Measurements from ENCODE around the gene SLC17A7. TPM values are rescaled to one million over a fixed set of nuclear protein-coding genes. Genes with fewer than 3 reads are reported as not detected.

SLC17A7 gene
- total RNA-seq, 2 donors from 2014 or later = 0.40 TPM; not detected in 1

GRCh38 chr19:49382639-49383038 is 58.7 kb downstream of the SLC17A7 start:
- H3K27ac Mint-ChIP-seq = no peak overlapping the region
- H3K9me3 Mint-ChIP-seq = no peaks in the 10 kb centered on the region
- no peak for ATAC-seq (replicated peaks)
- H3K36me3 Mint-ChIP-seq (ENCODE audit: low read depth) = no peaks in the 10 kb centered on the region
- no peaks in the 10 kb centered on the region for H3K27me3 Mint-ChIP-seq
- H3K4me3 Mint-ChIP-seq = no peak overlapping the region
- no peaks in the 10 kb centered on the region for H3K4me1 Mint-ChIP-seq

- no peak overlapping the region for H3K4me3 Mint-ChIP-seq
- no peak for ATAC-seq (replicated peaks)
- peaks cover 8% of the 10 kb centered on the region for H3K27me3 Mint-ChIP-seq
- H3K27ac Mint-ChIP-seq = no peak overlapping the region
- H3K4me1 Mint-ChIP-seq = no peaks in the 10 kb centered on the region
- no peaks in the 10 kb centered on the region for H3K36me3 Mint-ChIP-seq (ENCODE audit: low read depth)
- no peaks in the 10 kb centered on the region for H3K9me3 Mint-ChIP-seq
Observed at GRCh38 chr19:49380391-49380790, 60.9 kb downstream of the SLC17A7 start.

Other genes starting within 250 kb of the SLC17A7 start
- gene SLC6A16, start 116.3 kb downstream of the SLC17A7 start, total RNA-seq = 1 to 10 TPM; 1.1 to 1.4 TPM
- 100 to 1,000 TPM; 125 to 168 TPM for gene CD37, start 106.1 kb downstream of the SLC17A7 start, total RNA-seq
- under 1 TPM in 1 of 2 donors, not detected in 1; 0.16 TPM for gene TEAD2, start 79.1 kb downstream of the SLC17A7 start, total RNA-seq
- not detected for gene DKKL1, start 77.7 kb downstream of the SLC17A7 start, total RNA-seq
- gene KASH5, start 53.3 kb downstream of the SLC17A7 start, total RNA-seq = 1 to 10 TPM in 1 of 2 donors, not detected in 1; 1.1 TPM
- not detected for gene PTH2, start 18.1 kb downstream of the SLC17A7 start, total RNA-seq
- not detected for gene GFY, start 16.1 kb downstream of the SLC17A7 start, total RNA-seq
- gene PIH1D1, start 10.3 kb upstream of the SLC17A7 start, total RNA-seq = 100 to 1,000 TPM; 183 to 194 TPM
- 10 to 100 TPM; 15.5 to 39.1 TPM for gene ALDH16A1, start 11.7 kb upstream of the SLC17A7 start, total RNA-seq
- 10 to 100 TPM; 77.2 to 92.8 TPM for gene FLT3LG, start 32.7 kb upstream of the SLC17A7 start, total RNA-seq
- gene RPL13A, start 46.1 kb upstream of the SLC17A7 start, total RNA-seq = 1,000 to 10,000 TPM; 3,905 to 4,763 TPM
- 1,000 to 10,000 TPM; 2,381 to 3,085 TPM for gene RPS11, start 54.9 kb upstream of the SLC17A7 start, total RNA-seq
- 10 to 100 TPM; 11.1 to 15.8 TPM for gene FCGRT, start 71.1 kb upstream of the SLC17A7 start, total RNA-seq
- gene RCN3, start 86.5 kb upstream of the SLC17A7 start, total RNA-seq = 10 to 100 TPM in 1 of 2 donors, 1 to 10 TPM in 1; 1.2 to 11.8 TPM
- gene NOSIP, start 139.0 kb upstream of the SLC17A7 start, total RNA-seq = 100 to 1,000 TPM; 101 to 103 TPM
- 10 to 100 TPM in 1 of 2 donors, 1 to 10 TPM in 1; 3.8 to 12.3 TPM for gene PRRG2, start 139.8 kb upstream of the SLC17A7 start, total RNA-seq
- gene PRR12, start 149.7 kb upstream of the SLC17A7 start, total RNA-seq = 10 to 100 TPM; 27.2 to 27.8 TPM
- 10 to 100 TPM in 1 of 2 donors, 1 to 10 TPM in 1; 7.6 to 14.3 TPM for gene RRAS, start 198.6 kb upstream of the SLC17A7 start, total RNA-seq
- gene SCAF1, start 200.7 kb upstream of the SLC17A7 start, total RNA-seq = 10 to 100 TPM; 53.8 to 60.5 TPM
- 100 to 1,000 TPM; 150 to 218 TPM for gene IRF3, start 224.3 kb upstream of the SLC17A7 start, total RNA-seq
- gene BCL2L12, start 224.4 kb upstream of the SLC17A7 start, total RNA-seq = 10 to 100 TPM; 61.1 to 80.5 TPM
- 100 to 1,000 TPM; 183 to 345 TPM for gene PRMT1, start 235.7 kb upstream of the SLC17A7 start, total RNA-seq
- gene ADM5, start 248.1 kb upstream of the SLC17A7 start, total RNA-seq = 1 to 10 TPM; 8.5 to 8.6 TPM
- gene CPT1C, start 249.6 kb upstream of the SLC17A7 start, total RNA-seq = 1 to 10 TPM in 1 of 2 donors, under 1 TPM in 1; 0.93 to 4.3 TPM